DMS114 treated with DMSO at 0.1 percent for 48 hours (cell line): ENCODE results near the gene TTC21B.

Experiments
- DNase-seq: peaks from one replicate; lab custom pipeline; 2025; ENCODE audit not compliant: unreplicated experiment; lab: John Stamatoyannopoulos, UW

The TTC21B gene

GRCh38 chr2:165927353-165927752 lies 26.2 kb downstream of the TTC21B start:
- no peak for DNase-seq

- no peak for DNase-seq
Measured at GRCh38 chr2:165924946-165925345, 28.6 kb downstream of the TTC21B start.

- no peak for DNase-seq
Measured at GRCh38 chr2:165920748-165921147, 32.8 kb downstream of the TTC21B start.

- DNase-seq = no peak
Measured at GRCh38 chr2:165913636-165914035, 39.9 kb downstream of the TTC21B start.

GRCh38 chr2:165911981-165912380 lies 41.6 kb downstream of the TTC21B start:
- no peak for DNase-seq

- DNase-seq = no peak
Measured at GRCh38 chr2:165911231-165911630, 42.3 kb downstream of the TTC21B start.

- no peak for DNase-seq
Measured at GRCh38 chr2:165909466-165909865, 44.1 kb downstream of the TTC21B start.

- no peak for DNase-seq
Measured at GRCh38 chr2:165905854-165906253, 47.7 kb downstream of the TTC21B start.

GRCh38 chr2:165905269-165905668 lies 48.3 kb downstream of the TTC21B start:
- DNase-seq = no peak

GRCh38 chr2:165904432-165904831 lies 49.1 kb downstream of the TTC21B start:
- no peak for DNase-seq

- DNase-seq = no peak
Measured at GRCh38 chr2:165903406-165903805, 50.2 kb downstream of the TTC21B start.

- DNase-seq = no peak
Measured at GRCh38 chr2:165902934-165903333, 50.6 kb downstream of the TTC21B start.

- DNase-seq = no peak
Measured at GRCh38 chr2:165901620-165902298, 51.8 kb downstream of the TTC21B start.

- DNase-seq = no peak
Measured at GRCh38 chr2:165899311-165899710, 54.3 kb downstream of the TTC21B start.

- no peak for DNase-seq
Measured at GRCh38 chr2:165898381-165898780, 55.2 kb downstream of the TTC21B start.

GRCh38 chr2:165897726-165898125 lies 55.9 kb downstream of the TTC21B start:
- no peak for DNase-seq

- DNase-seq = no peak
Measured at GRCh38 chr2:165897074-165897473, 56.5 kb downstream of the TTC21B start.

- DNase-seq = no peak
Measured at GRCh38 chr2:165895974-165896373, 57.6 kb downstream of the TTC21B start.

- no peak for DNase-seq
Measured at GRCh38 chr2:165893556-165893955, 60.0 kb downstream of the TTC21B start.

GRCh38 chr2:165892526-165892925 lies 61.0 kb downstream of the TTC21B start:
- DNase-seq = no peak

- no peak for DNase-seq
Measured at GRCh38 chr2:165891943-165892342, 61.6 kb downstream of the TTC21B start.

- no peak for DNase-seq
Measured at GRCh38 chr2:165891345-165891744, 62.2 kb downstream of the TTC21B start.

- no peak for DNase-seq
Measured at GRCh38 chr2:165889798-165890197, 63.8 kb downstream of the TTC21B start.
